HG03575 (cell line): ENCODE measurements around the gene HS3ST5.
"Not testable (repeated sequence)": the region's sequence is repeated elsewhere in the genome, so short reads cannot be mapped to it uniquely, and the experiment has no call there.

Experiments
- ATAC-seq: cut with Tn5 transposase; IDR thresholded peaks from one replicate; pipeline ENCODE4 v1.9.1; 2021; ENCODE audit not compliant: unreplicated experiment, insufficient number of reproducible peaks, low FRiP score; ENCODE audit errors: extremely low read depth

The HS3ST5 gene

GRCh38 chr6:114342086-114342825 lies 567 bp downstream of the HS3ST5 start:
- no peak for ATAC-seq

GRCh38 chr6:114339706-114340105 lies 3.1 kb downstream of the HS3ST5 start:
- ATAC-seq = no peak

GRCh38 chr6:114334237-114334636 lies 8.6 kb downstream of the HS3ST5 start:
- no peak for ATAC-seq

- no peak for ATAC-seq
Measured at GRCh38 chr6:114327074-114327473, 15.7 kb downstream of the HS3ST5 start.

- ATAC-seq = no peak
Measured at GRCh38 chr6:114323784-114324183, 19.0 kb downstream of the HS3ST5 start.

- no peak for ATAC-seq
Measured at GRCh38 chr6:114319749-114320148, 23.1 kb downstream of the HS3ST5 start.

GRCh38 chr6:114315831-114316595 lies 26.8 kb downstream of the HS3ST5 start:
- no peak for ATAC-seq

GRCh38 chr6:114313816-114314215 lies 29.0 kb downstream of the HS3ST5 start:
- ATAC-seq = not testable (repeated sequence)

GRCh38 chr6:114312931-114313330 lies 29.9 kb downstream of the HS3ST5 start:
- ATAC-seq = no peak

GRCh38 chr6:114310053-114310452 lies 32.8 kb downstream of the HS3ST5 start:
- no peak for ATAC-seq

- no peak for ATAC-seq
Measured at GRCh38 chr6:114304304-114304887, 38.4 kb downstream of the HS3ST5 start.

GRCh38 chr6:114301596-114302219 lies 41.1 kb downstream of the HS3ST5 start:
- no peak for ATAC-seq

- ATAC-seq = no peak
Measured at GRCh38 chr6:114297135-114297534, 45.7 kb downstream of the HS3ST5 start.

- no peak for ATAC-seq
Measured at GRCh38 chr6:114292431-114292830, 50.4 kb downstream of the HS3ST5 start.

GRCh38 chr6:114291428-114291827 lies 51.4 kb downstream of the HS3ST5 start:
- no peak for ATAC-seq

GRCh38 chr6:114290864-114291263 lies 52.0 kb downstream of the HS3ST5 start:
- ATAC-seq = no peak

GRCh38 chr6:114288701-114289495 lies 53.9 kb downstream of the HS3ST5 start:
- ATAC-seq = no peak

GRCh38 chr6:114287461-114287860 lies 55.4 kb downstream of the HS3ST5 start:
- no peak for ATAC-seq

GRCh38 chr6:114286211-114286610 lies 56.6 kb downstream of the HS3ST5 start:
- ATAC-seq = no peak
